22Rv1 (cell line): ENCODE results near the gene ST3GAL3.

Source experiments
- H3K27ac ChIP-seq: fragments of 450-650 bp; 2 replicates; pipeline ENCODE4 v1.5.1; 2017
- CTCF ChIP-seq: fragments of 450-650 bp; IDR thresholded peaks from 2 replicates; pipeline ENCODE4 v1.5.1; 2017; ENCODE audit warnings: mild to moderate bottlenecking
- ZFX ChIP-seq: fragments of 450-650 bp; IDR thresholded peaks from 2 replicates; pipeline ENCODE4 v1.6.1; 2017; ENCODE audit warnings: antibody characterized with exemption, borderline replicate concordance

ST3GAL3 gene

GRCh38 chr1:43789604-43790550 is 82.5 kb downstream of the ST3GAL3 start:
- no peak overlapping the region for H3K27ac ChIP-seq
- TF ChIP-seq ZFX (no peak), CTCF (no peak)

- no peak overlapping the region for H3K27ac ChIP-seq
- no peak for TF ChIP-seq ZFX
- TF ChIP-seq CTCF = no peak
Observed at GRCh38 chr1:43791243-43791642, 83.9 kb downstream of the ST3GAL3 start.

GRCh38 chr1:43796111-43796581 is 88.8 kb downstream of the ST3GAL3 start:
- H3K27ac ChIP-seq = no peak overlapping the region
- no peak for TF ChIP-seq CTCF
- TF ChIP-seq ZFX = no peak

- TF ChIP-seq ZFX (no peak), CTCF (no peak)
- no peak overlapping the region for H3K27ac ChIP-seq
Observed at GRCh38 chr1:43797891-43798290, 90.6 kb downstream of the ST3GAL3 start.

GRCh38 chr1:43799656-43800635 is 92.6 kb downstream of the ST3GAL3 start:
- TF ChIP-seq CTCF (no peak), ZFX (no peak)
- H3K27ac ChIP-seq = no peak overlapping the region

- no peak overlapping the region for H3K27ac ChIP-seq
- TF ChIP-seq ZFX (no peak), CTCF (no peak)
Observed at GRCh38 chr1:43800771-43801170, 93.4 kb downstream of the ST3GAL3 start.
